ENCODE data around the gene EDC4.
"Not testable (repeated sequence)": the region's sequence is repeated elsewhere in the genome, so short reads cannot be mapped to it uniquely, and the experiment has no call there.

The EDC4 gene

DNA sequence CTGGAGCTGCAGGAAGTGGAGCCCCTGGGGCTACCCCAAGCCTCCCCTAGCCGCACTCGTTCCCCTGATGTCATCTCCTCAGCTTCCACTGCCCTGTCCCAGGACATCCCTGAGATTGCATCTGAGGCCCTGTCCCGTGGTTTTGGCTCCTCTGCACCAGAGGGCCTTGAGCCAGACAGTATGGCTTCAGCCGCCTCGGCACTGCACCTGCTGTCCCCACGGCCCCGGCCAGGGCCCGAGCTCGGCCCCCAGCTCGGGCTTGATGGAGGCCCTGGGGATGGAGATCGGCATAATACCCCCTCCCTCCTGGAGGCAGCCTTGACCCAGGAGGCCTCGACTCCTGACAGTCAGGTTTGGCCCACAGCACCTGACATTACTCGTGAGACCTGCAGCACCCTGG is 7.7 kb downstream of the EDC4 start:
- DNase-seq: no peak

DNA sequence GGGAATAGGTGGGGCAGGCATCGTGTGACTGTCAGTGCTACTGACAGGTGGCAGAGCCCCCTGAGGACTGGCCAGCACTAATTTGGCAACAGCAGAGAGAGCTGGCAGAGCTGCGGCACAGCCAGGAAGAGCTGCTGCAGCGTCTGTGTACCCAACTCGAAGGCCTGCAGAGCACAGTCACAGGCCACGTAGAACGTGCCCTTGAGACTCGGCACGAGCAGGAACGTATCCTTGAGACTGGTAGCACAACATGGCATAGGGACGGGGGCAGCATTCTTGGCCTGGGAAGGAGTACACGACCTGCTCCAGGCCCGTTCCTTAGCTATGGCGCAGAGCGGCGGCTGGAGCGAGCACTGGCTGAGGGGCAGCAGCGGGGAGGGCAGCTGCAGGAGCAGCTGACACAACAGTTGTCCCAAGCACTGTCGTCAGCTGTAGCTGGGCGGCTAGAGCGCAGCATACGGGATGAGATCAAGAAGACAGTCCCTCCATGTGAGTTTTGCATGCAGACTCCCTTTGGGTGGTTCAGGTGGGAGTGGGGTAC is 8.8 kb downstream of the EDC4 start:
- DNase-seq: no peak

DNA sequence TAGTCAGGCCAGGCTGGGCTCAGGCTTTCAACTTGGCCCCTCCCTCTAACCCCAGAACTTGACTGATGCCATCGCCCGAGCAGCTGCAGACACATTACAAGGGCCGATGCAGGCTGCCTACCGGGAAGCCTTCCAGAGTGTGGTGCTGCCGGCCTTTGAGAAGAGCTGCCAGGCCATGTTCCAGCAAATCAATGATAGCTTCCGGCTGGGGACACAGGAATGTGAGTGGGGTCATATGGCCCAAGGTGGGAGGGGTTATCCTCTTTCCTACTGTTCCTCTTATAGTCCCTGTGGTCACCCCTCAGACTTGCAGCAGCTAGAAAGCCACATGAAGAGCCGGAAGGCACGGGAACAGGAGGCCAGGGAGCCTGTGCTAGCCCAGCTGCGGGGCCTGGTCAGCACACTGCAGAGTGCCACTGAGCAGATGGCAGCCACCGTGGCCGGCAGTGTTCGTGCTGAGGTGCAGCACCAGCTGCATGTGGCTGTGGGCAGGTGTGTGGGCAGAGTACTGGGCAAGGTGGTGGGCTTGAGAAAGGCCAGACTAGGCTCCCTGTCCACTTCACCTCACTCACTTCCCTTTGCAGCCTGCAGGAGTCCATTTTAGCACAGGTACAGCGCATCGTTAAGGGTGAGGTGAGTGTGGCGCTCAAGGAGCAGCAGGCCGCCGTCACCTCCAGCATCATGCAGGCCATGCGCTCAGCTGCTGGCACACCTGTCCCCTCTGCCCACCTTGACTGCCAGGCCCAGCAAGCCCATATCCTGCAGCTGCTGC is 9.7 kb downstream of the EDC4 start:
- no peak for DNase-seq

DNA sequence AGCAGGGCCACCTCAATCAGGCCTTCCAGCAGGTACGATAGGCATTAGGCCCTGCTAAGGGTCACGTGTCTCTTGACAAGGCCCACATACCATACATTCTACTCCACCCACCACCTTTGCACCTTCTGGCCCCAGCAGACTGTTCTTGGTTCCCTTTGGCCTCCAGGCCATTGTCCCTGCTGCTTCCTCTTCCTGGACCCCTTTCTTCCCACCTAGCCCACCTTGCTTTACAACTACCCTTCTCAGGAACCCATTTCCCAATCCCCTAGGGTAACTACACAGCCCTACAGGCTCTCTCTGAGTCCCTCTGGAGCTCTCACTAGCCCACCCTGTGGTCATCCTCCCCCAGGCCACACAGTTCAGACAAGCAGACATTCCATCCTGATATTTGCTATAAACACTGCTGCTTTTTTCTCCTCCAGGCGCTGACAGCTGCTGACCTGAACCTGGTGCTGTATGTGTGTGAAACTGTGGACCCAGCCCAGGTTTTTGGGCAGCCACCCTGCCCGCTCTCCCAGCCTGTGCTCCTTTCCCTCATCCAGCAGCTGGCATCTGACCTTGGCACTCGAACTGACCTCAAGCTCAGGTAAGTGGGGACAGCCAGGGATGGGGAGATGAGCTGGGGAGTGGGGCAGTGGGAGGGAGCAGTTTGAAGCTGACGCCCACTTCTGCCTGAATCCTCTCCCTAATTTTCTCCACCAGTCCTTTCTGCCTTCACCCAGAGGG is 10.5 kb downstream of the EDC4 start:
- no peak for DNase-seq

DNA sequence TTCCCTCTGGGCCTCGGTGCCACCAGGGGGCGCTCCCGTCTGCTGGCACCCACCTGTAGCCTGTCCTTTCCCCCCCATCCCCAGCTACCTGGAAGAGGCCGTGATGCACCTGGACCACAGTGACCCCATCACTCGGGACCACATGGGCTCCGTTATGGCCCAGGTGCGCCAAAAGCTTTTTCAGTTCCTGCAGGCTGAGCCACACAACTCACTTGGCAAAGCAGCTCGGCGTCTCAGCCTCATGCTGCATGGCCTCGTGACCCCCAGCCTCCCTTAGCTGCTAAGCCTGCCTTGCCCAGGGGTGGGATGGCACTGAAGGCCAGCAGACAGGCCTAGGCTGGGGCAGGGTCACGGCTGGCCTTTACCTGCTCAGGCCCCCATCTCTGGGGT is 11.0 kb downstream of the EDC4 start:
- peak; percentile 25 to 79 (median 65) for DNase-seq

DNA sequence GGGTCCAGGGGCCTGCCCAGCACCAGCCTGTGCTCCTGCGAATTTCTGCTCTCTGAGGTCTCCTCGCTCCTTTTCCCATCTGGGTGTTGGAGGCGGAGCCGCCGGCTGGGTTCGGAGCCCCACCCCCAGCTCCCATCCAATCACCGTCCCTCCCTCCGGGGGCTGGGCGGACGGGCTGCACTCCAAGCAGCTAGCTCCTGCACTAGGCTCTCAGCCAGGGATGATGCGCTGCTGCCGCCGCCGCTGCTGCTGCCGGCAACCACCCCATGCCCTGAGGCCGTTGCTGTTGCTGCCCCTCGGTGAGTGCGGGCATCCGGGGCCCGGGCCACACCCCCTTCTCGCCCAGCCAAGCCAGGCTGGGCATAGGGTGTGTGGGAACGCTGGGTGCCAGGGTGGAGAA is 11.8 kb downstream of the EDC4 start, which contains the start of gene NRN1L:
NRN1L (plus strand) TSS at position 202 of the 400 bp plus-strand sequence; CDS start at position 221, 19 bp downstream.
- DNase-seq: no peak

DNA sequence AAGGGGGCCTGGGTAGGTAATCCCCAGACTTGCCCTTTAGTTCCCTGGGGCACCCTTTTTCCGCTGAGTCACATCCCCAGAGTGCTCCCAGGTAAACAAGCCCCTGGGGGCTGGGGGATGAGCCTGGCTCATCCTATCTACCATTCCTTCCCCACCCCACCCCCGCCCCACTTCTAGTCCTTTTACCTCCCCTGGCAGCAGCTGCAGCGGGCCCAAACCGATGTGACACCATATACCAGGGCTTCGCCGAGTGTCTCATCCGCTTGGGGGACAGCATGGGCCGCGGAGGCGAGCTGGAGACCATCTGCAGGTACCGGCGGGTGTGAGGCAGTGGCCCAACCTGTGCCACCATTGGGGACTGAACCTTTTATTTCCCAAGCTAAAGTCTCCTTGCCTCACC is 12.7 kb downstream of the EDC4 start:
- no peak for DNase-seq

GRCh38 chr16:67885976-67886375 is 13.1 kb downstream of the EDC4 start:
- no peak for DNase-seq

DNA sequence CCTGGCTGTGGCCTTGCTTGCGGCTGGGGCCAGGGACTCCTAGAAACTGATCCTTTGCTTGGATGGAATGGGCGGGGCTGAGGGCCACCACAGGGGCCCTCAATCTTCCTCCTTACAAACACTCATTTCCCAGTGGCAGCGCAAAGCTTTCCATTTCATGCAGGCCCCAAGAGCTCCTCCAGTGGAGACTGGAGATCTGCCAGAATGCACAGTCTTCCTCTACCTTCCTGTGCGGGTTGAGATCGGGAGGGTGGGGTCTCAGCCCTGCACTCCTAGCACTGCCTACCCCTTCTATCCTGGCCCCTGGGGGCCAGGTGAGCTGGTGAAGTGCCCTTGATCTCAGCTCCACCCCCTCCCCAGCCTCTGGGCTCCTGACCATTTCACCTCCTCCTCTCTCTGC is 13.5 kb downstream of the EDC4 start:
- no peak for DNase-seq

DNA sequence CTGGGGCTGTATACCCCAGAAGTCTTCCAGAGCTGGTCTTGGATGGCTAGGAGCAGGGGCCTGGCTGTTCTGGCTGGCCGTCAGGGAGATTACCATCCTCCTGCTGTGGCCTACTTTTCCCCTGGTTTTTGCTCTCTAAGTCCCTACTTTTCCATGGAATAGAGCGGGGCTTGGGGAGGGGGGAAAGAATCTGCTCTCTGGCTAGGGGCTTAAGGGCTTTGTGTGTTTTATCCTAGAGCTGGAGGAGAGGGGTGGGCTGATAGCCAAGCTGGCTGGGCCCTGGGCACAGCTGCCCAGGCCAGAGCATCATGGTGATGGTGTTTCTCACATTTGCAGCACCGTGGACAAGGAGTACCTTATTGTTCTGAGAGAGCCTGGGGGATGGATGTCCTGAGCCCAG is 15.5 kb downstream of the EDC4 start:
- no peak for DNase-seq

GRCh38 chr16:67892375-67892774 is 19.5 kb downstream of the EDC4 start:
- DNase-seq: no peak

DNA sequence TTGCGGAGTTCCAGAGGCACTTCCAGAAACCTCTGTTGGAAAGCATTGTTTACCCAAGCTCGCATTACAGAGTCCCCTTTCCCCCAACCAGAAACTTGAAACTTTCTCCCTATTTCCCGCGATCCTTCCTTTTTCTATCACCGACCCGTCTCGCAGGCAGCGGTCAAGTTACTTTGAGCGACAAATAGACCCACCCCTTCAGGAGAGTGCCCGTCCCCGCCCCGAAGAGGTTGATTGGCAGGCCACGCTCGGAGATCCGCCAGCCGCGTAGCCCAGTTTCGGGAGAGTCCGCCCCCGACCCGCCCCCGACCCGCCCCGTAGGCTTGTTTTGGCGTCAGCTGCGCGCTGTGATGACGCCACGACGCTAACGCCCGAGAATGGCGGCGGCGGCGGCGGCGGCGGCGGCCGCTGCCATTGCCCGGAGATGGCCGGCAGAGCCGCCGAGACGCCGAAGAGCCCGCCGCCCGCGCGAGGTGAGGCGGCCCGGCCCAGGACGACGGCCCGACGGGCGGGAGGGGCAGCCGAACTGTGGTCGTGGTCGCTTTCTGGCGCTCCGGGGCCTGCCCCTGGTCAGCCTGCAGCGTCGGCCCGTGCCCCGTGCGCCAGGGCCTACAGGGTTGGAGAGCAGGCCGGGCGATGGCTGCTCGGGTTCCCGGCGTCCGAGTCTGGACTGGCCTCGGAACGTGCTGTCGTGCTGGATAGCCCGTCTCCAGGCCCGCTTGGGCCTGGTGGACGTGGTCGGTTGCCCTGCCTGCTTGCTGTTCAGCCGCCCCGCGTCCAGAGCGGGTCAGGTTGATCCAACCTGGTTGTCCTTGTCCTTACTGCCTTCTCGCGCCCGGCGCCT is 20.3 kb downstream of the EDC4 start, which contains the start of gene PSKH1:
PSKH1 (plus strand) TSS at position 356 of the 844 bp plus-strand sequence. CDS start 15,496 bp downstream, outside the sequence.
- peak; percentile 81 to 94 (median 86) for DNase-seq

DNA sequence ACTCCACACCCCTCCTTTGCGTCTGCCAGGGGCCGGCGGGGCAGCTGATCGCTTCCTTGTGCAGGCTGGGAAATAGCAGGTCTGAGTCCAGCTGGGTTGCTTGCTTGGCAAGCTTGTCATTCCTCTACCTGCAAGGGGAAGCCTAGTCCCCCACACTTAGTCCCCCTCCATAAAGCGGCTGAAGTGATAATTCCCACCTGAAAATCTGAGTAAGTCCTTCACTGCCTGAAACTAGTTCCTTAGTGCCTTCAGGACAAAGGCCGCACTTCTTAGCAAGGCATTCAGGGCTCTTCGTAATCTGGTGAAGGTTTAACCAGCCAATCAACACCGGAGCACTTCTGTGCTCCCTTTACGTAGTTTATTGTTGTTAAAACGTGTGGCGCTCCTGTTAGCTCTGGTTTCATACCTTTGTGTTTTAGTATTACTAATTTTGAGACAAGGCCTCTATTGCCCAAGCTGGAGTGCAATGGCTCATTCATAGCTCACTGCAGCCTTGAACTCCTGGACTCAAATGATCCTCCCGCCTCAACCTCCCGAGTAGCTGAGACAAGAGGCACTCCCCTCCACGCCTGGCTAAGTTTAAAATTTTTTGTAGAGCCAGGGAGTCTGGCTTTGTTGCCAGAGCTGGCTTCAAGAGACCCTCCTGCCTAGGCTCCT is 21.0 kb downstream of the EDC4 start:
- DNase-seq: no peak

- no peak for DNase-seq
Measured at GRCh38 chr16:67897231-67897630, 24.4 kb downstream of the EDC4 start.

- DNase-seq: no peak
Measured at GRCh38 chr16:67901734-67902133, 28.9 kb downstream of the EDC4 start.

- DNase-seq: no peak
Measured at GRCh38 chr16:67902831-67903230, 30.0 kb downstream of the EDC4 start.

DNA sequence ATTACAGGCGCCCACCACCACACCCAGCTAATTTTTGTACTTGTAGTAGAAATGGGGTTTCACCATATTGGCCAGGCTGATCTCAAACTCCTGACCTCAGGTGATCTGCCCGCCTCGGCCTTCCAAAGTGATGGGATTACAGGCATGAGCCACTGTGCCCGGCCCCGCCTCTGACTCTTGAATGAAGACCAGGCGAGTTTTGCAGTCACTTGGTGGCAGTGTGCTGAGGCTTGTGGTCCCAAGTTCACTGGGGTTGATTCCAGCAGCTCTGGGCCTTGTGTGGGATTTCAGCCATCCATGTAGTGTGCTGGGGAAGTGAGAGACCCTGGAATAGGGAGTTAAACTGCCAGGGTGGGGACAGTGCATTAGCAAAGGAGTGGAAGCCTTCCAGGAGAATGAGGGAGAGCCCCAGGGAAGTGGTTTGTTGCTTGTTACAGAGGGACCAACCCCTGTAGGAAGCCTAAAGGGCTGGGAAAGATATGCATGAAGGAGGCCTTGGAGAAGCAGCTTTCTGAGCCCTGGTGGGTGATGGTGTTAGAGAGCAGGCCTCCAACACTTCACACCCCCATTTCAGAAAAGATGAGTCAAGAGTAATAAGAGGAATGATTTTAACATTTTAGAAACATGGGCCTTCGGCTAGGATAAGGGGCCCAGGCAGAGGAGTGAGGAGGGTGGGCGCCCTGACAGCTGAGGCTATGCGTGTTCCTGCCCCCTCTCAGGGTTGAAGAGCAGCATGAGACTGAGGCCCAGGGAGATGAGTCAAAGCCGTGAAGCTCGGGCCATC is 34.7 kb downstream of the EDC4 start:
- no peak for DNase-seq

DNA sequence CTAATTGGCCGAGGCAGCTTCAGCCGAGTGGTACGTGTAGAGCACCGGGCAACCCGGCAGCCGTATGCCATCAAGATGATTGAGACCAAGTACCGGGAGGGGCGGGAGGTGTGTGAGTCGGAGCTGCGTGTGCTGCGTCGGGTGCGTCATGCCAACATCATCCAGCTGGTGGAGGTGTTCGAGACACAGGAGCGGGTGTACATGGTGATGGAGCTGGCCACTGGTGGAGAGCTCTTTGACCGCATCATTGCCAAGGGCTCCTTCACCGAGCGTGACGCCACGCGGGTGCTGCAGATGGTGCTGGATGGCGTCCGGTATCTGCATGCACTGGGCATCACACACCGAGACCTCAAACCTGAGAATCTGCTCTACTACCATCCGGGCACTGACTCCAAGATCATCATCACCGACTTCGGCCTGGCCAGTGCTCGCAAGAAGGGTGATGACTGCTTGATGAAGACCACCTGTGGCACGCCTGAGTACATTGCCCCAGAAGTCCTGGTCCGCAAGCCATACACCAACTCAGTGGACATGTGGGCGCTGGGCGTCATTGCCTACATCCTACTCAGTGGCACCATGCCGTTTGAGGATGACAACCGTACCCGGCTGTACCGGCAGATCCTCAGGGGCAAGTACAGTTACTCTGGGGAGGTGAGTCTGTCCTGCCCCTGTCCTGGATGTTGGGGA is 36.3 kb downstream of the EDC4 start:
- DNase-seq: no peak

DNA sequence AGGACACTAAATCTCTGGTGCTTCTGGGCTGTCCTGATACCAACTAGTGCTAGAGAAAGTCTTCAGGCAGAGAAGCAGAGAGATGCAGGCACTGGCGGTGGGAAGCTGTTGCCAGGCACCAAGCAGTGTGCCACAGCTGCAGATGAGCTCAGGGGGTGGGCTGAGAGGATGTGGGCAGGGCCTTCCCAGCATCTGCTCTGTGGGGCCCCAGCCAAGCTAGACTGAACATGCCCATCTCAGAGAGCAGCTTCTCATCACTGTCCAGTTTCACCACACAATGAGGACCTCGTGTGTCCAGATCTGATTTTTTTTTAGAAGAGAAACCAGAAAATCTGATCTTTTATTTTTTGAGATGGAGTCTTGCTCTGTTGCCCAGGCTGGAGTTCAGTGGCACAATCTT is 37.3 kb downstream of the EDC4 start:
- no peak for DNase-seq

GRCh38 chr16:67914758-67915495 is 42.1 kb downstream of the EDC4 start:
- no peak for DNase-seq

DNA sequence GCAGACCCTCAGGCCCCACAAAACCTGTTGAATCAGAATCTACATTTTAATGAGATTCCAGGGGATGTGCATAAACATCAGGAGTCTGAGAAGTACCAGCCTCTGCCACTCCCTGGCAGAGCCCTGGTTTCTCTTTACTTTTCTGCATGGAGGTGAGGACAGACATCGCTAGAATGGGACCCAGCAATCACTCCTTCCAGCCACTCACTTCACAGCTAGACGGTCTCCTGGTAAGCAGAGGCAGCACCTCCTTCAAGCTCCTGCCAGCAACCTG is 42.6 kb downstream of the EDC4 start:
- DNase-seq: not testable (repeated sequence)
